Measurements from ENCODE around the gene DDAH1. TPM values are rescaled to one million over a fixed set of nuclear protein-coding genes. Genes with fewer than 3 reads are reported as not detected.

DDAH1 gene
- total RNA-seq, 1 experiment from 2014 or later: 87.9 TPM

DNA sequence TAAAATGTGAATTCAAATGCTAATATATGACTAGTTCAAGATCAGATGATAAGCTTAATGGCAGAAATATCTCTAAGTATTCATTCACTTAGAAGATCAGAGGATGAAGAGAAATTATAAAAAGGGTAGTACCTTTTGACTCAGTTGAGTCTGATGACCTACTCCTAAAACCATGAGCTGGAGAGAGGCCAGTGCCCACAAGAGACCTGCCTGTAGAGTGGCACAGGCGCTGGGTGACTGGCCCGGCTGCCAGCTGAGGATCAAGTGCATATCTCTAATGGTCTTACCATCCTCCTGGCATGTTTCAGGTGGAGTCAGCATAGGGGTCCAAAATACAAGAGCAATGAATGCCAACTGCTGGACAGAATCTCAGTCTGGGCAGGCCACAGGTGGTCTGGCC lies 14.1 kb downstream of the DDAH1 start:
- H3K27ac Mint-ChIP-seq (ENCODE audit: unreplicated experiment): no peak overlapping the region
- H3K9me3 ChIP-seq: no peaks in the 10 kb centered on the region
- DNase-seq: no peak
- BruUV-seq (replicated peaks): no TSS peak
- H3K4me3 ChIP-seq (ENCODE audit: low read depth, low read length): no peak overlapping the region
- no peaks in the 10 kb centered on the region for H3K4me1 ChIP-seq
- intact Hi-C loops (cut with micrococcal nuclease; ENCODE audit: unreplicated experiment): no loop called here
- no peaks in the 10 kb centered on the region for H3K27me3 Mint-ChIP-seq (ENCODE audit: insufficient read depth, unreplicated experiment)
- H3K36me3 Mint-ChIP-seq (ENCODE audit: insufficient read depth, unreplicated experiment): peaks cover 7% of the 10 kb centered on the region
- no peaks in the 10 kb centered on the region for H3K36me3 ChIP-seq (ENCODE audit: control insufficient read depth, insufficient read depth, low read length)
- no peaks in the 10 kb centered on the region for H3K9me3 Mint-ChIP-seq (ENCODE audit: unreplicated experiment)
- TF ChIP-seq, protein P1, sequence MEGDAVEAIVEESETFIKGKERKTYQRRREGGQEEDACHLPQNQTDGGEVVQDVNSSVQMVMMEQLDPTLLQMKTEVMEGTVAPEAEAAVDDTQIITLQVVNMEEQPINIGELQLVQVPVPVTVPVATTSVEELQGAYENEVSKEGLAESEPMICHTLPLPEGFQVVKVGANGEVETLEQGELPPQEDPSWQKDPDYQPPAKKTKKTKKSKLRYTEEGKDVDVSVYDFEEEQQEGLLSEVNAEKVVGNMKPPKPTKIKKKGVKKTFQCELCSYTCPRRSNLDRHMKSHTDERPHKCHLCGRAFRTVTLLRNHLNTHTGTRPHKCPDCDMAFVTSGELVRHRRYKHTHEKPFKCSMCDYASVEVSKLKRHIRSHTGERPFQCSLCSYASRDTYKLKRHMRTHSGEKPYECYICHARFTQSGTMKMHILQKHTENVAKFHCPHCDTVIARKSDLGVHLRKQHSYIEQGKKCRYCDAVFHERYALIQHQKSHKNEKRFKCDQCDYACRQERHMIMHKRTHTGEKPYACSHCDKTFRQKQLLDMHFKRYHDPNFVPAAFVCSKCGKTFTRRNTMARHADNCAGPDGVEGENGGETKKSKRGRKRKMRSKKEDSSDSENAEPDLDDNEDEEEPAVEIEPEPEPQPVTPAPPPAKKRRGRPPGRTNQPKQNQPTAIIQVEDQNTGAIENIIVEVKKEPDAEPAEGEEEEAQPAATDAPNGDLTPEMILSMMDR (IDR thresholded peaks at IDR 0.05; ENCODE audit: insufficient read depth in 1 of 2, low read depth in 1 of 2, low read length in 1 of 2, severe bottlenecking in 1 of 2, unreplicated experiment in 1 of 2): no peak
- ChIA-PET POLR2A (no interaction called here), CTCF (no interaction called here)
- H3K4me3 Mint-ChIP-seq (ENCODE audit: unreplicated experiment): no peak overlapping the region
- H3K27me3 ChIP-seq (replicated peaks; ENCODE audit: control insufficient read depth, insufficient read depth, low read length): no peaks in the 10 kb centered on the region
- no peaks in the 10 kb centered on the region for H3K4me1 Mint-ChIP-seq (ENCODE audit: low read depth, unreplicated experiment)

DNA sequence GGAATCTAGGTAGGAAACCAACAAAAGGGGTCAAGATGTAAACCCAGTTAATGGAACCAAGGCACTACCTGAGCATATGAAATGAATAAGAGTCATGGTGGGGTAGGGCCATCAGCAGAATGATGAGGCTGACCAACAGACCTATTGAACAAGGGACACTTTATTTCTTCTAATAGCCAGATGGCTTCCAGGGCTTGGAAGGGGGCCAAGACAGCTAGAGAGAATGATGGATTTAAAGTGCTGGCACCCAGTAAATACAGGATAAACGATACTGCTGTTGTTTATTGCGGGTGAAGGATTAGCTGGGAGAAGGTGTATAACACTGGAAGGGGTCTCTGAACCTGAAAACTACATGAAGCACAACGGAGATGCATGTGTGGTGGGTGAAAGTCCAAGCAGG lies 15.6 kb downstream of the DDAH1 start:
- Mint-ChIP-seq H3K4me1 (ENCODE audit: low read depth, unreplicated experiment) (no peaks in the 10 kb centered on the region), H3K27ac (ENCODE audit: unreplicated experiment) (no peak overlapping the region), H3K9me3 (ENCODE audit: unreplicated experiment) (no peaks in the 10 kb centered on the region), H3K27me3 (ENCODE audit: insufficient read depth, unreplicated experiment) (no peaks in the 10 kb centered on the region), H3K36me3 (ENCODE audit: insufficient read depth, unreplicated experiment) (peaks cover 12% of the 10 kb centered on the region), H3K4me3 (ENCODE audit: unreplicated experiment) (no peak overlapping the region)
- BruUV-seq (replicated peaks): no TSS peak
- TF ChIP-seq, protein P1 (IDR thresholded peaks at IDR 0.05; ENCODE audit: insufficient read depth in 1 of 2, low read depth in 1 of 2, low read length in 1 of 2, severe bottlenecking in 1 of 2, unreplicated experiment in 1 of 2): no peak
- intact Hi-C loops (cut with micrococcal nuclease; ENCODE audit: unreplicated experiment): no loop called here
- ChIA-PET POLR2A (no interaction called here), CTCF (no interaction called here)
- DNase-seq: no peak
- Histone ChIP-seq H3K9me3 (no peaks in the 10 kb centered on the region), H3K36me3 (ENCODE audit: control insufficient read depth, insufficient read depth, low read length) (no peaks in the 10 kb centered on the region), H3K4me1 (no peaks in the 10 kb centered on the region), H3K27me3 (replicated peaks; ENCODE audit: control insufficient read depth, insufficient read depth, low read length) (no peaks in the 10 kb centered on the region), H3K4me3 (ENCODE audit: low read depth, low read length) (no peak overlapping the region)

DNA sequence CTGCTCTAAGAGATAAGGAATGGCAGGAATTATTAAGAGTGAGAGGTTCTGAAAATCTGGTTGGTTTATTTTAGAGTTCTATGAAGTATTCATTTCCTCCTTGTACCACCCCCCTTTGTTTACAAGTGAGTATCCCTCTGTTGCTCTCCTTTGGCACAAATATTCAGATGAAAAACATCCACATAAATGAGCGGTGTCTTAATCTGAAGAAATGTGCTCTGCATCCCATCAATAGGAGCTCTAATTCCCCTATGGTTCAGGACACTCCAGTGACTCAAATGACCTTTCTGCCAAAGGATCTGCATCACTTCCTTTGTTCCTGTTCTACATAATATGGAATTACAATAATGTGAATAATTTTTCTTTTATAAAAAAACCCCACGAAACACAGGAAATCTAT lies 16.6 kb downstream of the DDAH1 start:
- no peak for DNase-seq
- no peak overlapping the region for H3K4me3 ChIP-seq (ENCODE audit: low read depth, low read length)
- POLR2A ChIA-PET: no interaction called here
- no peaks in the 10 kb centered on the region for H3K4me1 ChIP-seq
- H3K27me3 ChIP-seq (replicated peaks; ENCODE audit: control insufficient read depth, insufficient read depth, low read length): no peaks in the 10 kb centered on the region
- CTCF ChIA-PET: no interaction called here
- Mint-ChIP-seq H3K4me1 (ENCODE audit: low read depth, unreplicated experiment) (no peaks in the 10 kb centered on the region), H3K36me3 (ENCODE audit: insufficient read depth, unreplicated experiment) (peaks cover 15% of the 10 kb centered on the region), H3K9me3 (ENCODE audit: unreplicated experiment) (no peaks in the 10 kb centered on the region), H3K4me3 (ENCODE audit: unreplicated experiment) (no peak overlapping the region), H3K27ac (ENCODE audit: unreplicated experiment) (peak overlapping the region; percentile 18), H3K27me3 (ENCODE audit: insufficient read depth, unreplicated experiment) (no peaks in the 10 kb centered on the region)
- intact Hi-C loops (cut with micrococcal nuclease; ENCODE audit: unreplicated experiment): no loop called here
- TF ChIP-seq, protein P1 (IDR thresholded peaks at IDR 0.05; ENCODE audit: insufficient read depth in 1 of 2, low read depth in 1 of 2, low read length in 1 of 2, severe bottlenecking in 1 of 2, unreplicated experiment in 1 of 2): no peak
- no peaks in the 10 kb centered on the region for H3K9me3 ChIP-seq
- H3K36me3 ChIP-seq (ENCODE audit: control insufficient read depth, insufficient read depth, low read length): no peaks in the 10 kb centered on the region
- no TSS peak for BruUV-seq (replicated peaks)

Measured in Caco-2 (cell line).